Hepatocyte (in vitro differentiated cells): ENCODE data around the gene GRIA1. TPM values are rescaled to one million over a fixed set of nuclear protein-coding genes. Genes with fewer than 3 reads are reported as not detected.

Source experiments
- polyA plus RNA-seq: library from polyadenylated mRNA; unstranded; fragments of >200 nt; fragmentation: Nextera tagmentation; extraction: Ambion mirVana; gene quantifications from 2 replicates; pipeline ENCODE4 v1.2.1, GENCODE V29; 2016
- small RNA-seq: library from RNA; depleted of rRNA; stranded (forward); fragments of <200 nt; gene quantifications from one replicate; pipeline ENCODE3, GENCODE V24; 2014
- total RNA-seq: library from RNA; depleted of rRNA; stranded (reverse); fragments of >200 nt; gene quantifications from 2 replicates; pipeline ENCODE4 v1.2.3, GENCODE V29; 2014

Gene GRIA1
- total and polyA plus RNA-seq, 2 experiments from 2014 or later = 0.29 to 0.50 TPM

Small RNA genes within 50 kb of the gene (small RNA-seq; reads per million reads assigned to genes)
- gene RN7SL177P = not detected
